HCT116 (cell line): Measurements from ENCODE around the gene CAPN13. TPM values are rescaled to one million over a fixed set of nuclear protein-coding genes. Genes with fewer than 3 reads are reported as not detected.

Experiments used
- ATAC-seq: fragments of 200-7000 bp; cut with Tn5 transposase; 2 replicates; pipeline ENCODE4 v1.9.1; 2020; ENCODE audit warnings: mild to moderate bottlenecking, moderate library complexity
- BruUV-seq: library from RNA; stranded (reverse); fragments of 400-500 nt; replicated peaks from 2 replicates; lab custom pipeline; 2021; lab: Mats Ljungman, UMichigan
- CTCF ChIA-PET: fragments of 300-600 bp; sonication (Branson Sonifier 250); formaldehyde crosslinking; loops from one replicate; lab custom pipeline; 2021; ENCODE audit warnings: antibody characterized with exemption; lab: Charles Lee
- POLR2A ChIA-PET: fragments of 300-600, 350-600 bp; sonication (Branson Sonifier 250); formaldehyde crosslinking; loops from one replicate; lab custom pipeline; 2021; ENCODE audit warnings: antibody characterized with exemption; lab: Charles Lee
- RAD21 ChIA-PET, 2 experiments: fragments of 300-600 bp; sonication (Branson Sonifier 250); formaldehyde crosslinking; loops; one replicate each; lab custom pipeline; 2023; ENCODE audit warnings: low total read pairs in 2 of 2; ENCODE audit not compliant: uncharacterized antibody in 2 of 2, unreplicated experiment in 2 of 2, low non-redundant PET in 1 of 2; lab: Charles Lee
- DNase-seq: peaks from one replicate; pipeline ENCODE4 v3.0.0-alpha.2; 2010; ENCODE audit warnings: low read depth, low spot score
- H2AFZ ChIP-seq: fragments of 200-600 bp; shearing (Covaris generic), sonication (generic); 2 replicates; pipeline ENCODE4 v1.6.1; 2017; ENCODE audit warnings: low read depth, mixed run types, mixed read lengths, antibody characterized with exemption, low read length; ENCODE audit not compliant: poor library complexity, severe bottlenecking
- H3K27ac ChIP-seq: 2 replicates; pipeline ENCODE4 v1.5.1; 2012; ENCODE audit warnings: low read depth, low read length
- H3K27me3 ChIP-seq: fragments of 200-600 bp; sonication (generic); 2 replicates; pipeline ENCODE4 v1.6.1; 2016; ENCODE audit warnings: mixed run types, low read length, mixed read lengths; ENCODE audit not compliant: insufficient read depth
- H3K36me3 ChIP-seq, 2 experiments: fragments of 200-500 bp in 1 of 2; fragments of 200-600 bp in 1 of 2; sonication (Bioruptor generic) in 1 of 2; sonication (generic) in 1 of 2; 2 replicates each; pipeline versions ENCODE4 v1.5.1 to v1.6.1; 2014 to 2016; ENCODE audit warnings: low read length in 2 of 2, inconsistent platforms in 1 of 2, mixed read lengths in 1 of 2, mixed run types in 1 of 2; ENCODE audit not compliant: insufficient read depth in 2 of 2, control insufficient read depth in 1 of 2
- H3K4me1 ChIP-seq, 2 experiments: fragments of 200-600 bp in 1 of 2; sonication (generic) in 1 of 2; 2 replicates each; pipeline versions ENCODE4 v1.5.1 to v1.6.1; 2012 to 2017; ENCODE audit warnings: low read length in 2 of 2, inconsistent platforms in 1 of 2, mild to moderate bottlenecking in 1 of 2, mixed read lengths in 1 of 2, mixed run types in 1 of 2, moderate library complexity in 1 of 2; ENCODE audit not compliant: insufficient read depth in 2 of 2, control insufficient read depth in 1 of 2
- H3K4me2 ChIP-seq: fragments of 200-600 bp; sonication (generic); 2 replicates; pipeline ENCODE4 v1.6.1; 2017; ENCODE audit warnings: mixed run types, low read length, mixed read lengths
- H3K4me3 ChIP-seq, 2 experiments: fragments of 200-600 bp in 1 of 2; sonication (generic) in 1 of 2; replicated peaks in 1 of 2; 2 replicates each; pipeline ENCODE4 v1.5.1; 2011 to 2016; ENCODE audit warnings: low read length in 2 of 2, control low read depth in 1 of 2, low read depth in 1 of 2, mild to moderate bottlenecking in 1 of 2, mixed read lengths in 1 of 2, mixed run types in 1 of 2
- H3K79me2 ChIP-seq: fragments of 200-600 bp; sonication (generic); 2 replicates; pipeline ENCODE4 v1.6.1; 2017; ENCODE audit warnings: mild to moderate bottlenecking, mixed run types, low read length, moderate library complexity, mixed read lengths; ENCODE audit not compliant: insufficient read depth
- H3K9ac ChIP-seq: fragments of 200-600 bp; sonication (generic); 2 replicates; pipeline ENCODE4 v1.6.1; 2016; ENCODE audit warnings: low read length, mixed read lengths
- H3K9me2 ChIP-seq: fragments of 200-600 bp; sonication (generic), shearing (Covaris generic); 2 replicates; pipeline ENCODE4 v1.6.1; 2017; ENCODE audit warnings: mixed run types, mild to moderate bottlenecking, moderate library complexity; ENCODE audit not compliant: insufficient read depth
- H3K9me3 ChIP-seq, 2 experiments: fragments of 200-500 bp in 1 of 2; fragments of 200-600 bp in 1 of 2; sonication (Bioruptor generic) in 1 of 2; sonication (generic) in 1 of 2; 2 replicates each; pipeline ENCODE4 v1.6.1; 2014 to 2017; ENCODE audit warnings: low read length in 2 of 2, mixed read lengths in 2 of 2, inconsistent platforms in 1 of 2, low read depth in 1 of 2, mild to moderate bottlenecking in 1 of 2, mixed run types in 1 of 2, moderate library complexity in 1 of 2; ENCODE audit not compliant: control insufficient read depth in 1 of 2, insufficient read depth in 1 of 2
- H4K20me1 ChIP-seq: fragments of 200-600 bp; sonication (generic), shearing (Covaris generic); 2 replicates; pipeline ENCODE4 v1.6.1; 2017; ENCODE audit warnings: mixed run types, mild to moderate bottlenecking, moderate library complexity; ENCODE audit not compliant: insufficient read depth
- CBX3 ChIP-seq: IDR thresholded peaks from 2 replicates; pipeline ENCODE4 v1.6.1; 2012; ENCODE audit warnings: low read depth
- POLR2A ChIP-seq: IDR thresholded peaks from 2 replicates; pipeline ENCODE4 v1.7.0; 2011; ENCODE audit warnings: borderline replicate concordance; ENCODE audit not compliant: insufficient read depth, insufficient read length; ENCODE audit errors: extremely low read depth
- POLR2AphosphoS5 ChIP-seq: IDR thresholded peaks from 2 replicates; pipeline ENCODE4 v1.6.1; 2011; ENCODE audit warnings: mild to moderate bottlenecking, low read depth, low read length, moderate library complexity
- SIN3A ChIP-seq: IDR thresholded peaks from 2 replicates; pipeline ENCODE4 v1.6.1; 2012; ENCODE audit warnings: low read depth
- SRF ChIP-seq: IDR thresholded peaks from 2 replicates; pipeline ENCODE4 v1.6.1; 2012; ENCODE audit warnings: low read depth
- YY1 ChIP-seq: IDR thresholded peaks from 2 replicates; pipeline ENCODE4 v1.6.1; 2011; ENCODE audit warnings: low read length, low read depth, moderate library complexity, mild to moderate bottlenecking; ENCODE audit not compliant: insufficient replicate concordance; ENCODE audit errors: extremely low read depth
- ZNF274 ChIP-seq: fragments of 200-500 bp; sonication (Bioruptor generic); IDR thresholded peaks from 2 replicates; pipeline ENCODE4 v1.6.1; 2014; ENCODE audit warnings: mild to moderate bottlenecking, low read depth, low read length, inconsistent platforms
- intact Hi-C: fragments of 100-400 bp; cut with micrococcal nuclease; formaldehyde crosslinking; loops from 2 replicates; pipeline ENCODE4 v1.10.0; 2022
- total RNA-seq: library from RNA; stranded (reverse); gene quantifications from one replicate; pipeline ENCODE4 v1.2.1, GENCODE V29; 2021; ENCODE audit not compliant: unreplicated experiment
- TF ChIP-seq, protein P1 (sequence below): IDR thresholded peaks from 2 replicates; pipeline ENCODE4 v1.6.1; 2012
- TF ChIP-seq, protein P2 (sequence below): IDR thresholded peaks from 2 replicates; pipeline ENCODE4 v1.6.1; 2011; ENCODE audit warnings: mild to moderate bottlenecking, low read length, moderate library complexity; ENCODE audit not compliant: insufficient replicate concordance; ENCODE audit errors: extremely low read depth

Gene CAPN13
- total RNA-seq, 1 experiment from 2014 or later, result 0.25 TPM

- Histone ChIP-seq H3K27ac (no peak overlapping the region), H3K4me1 (no peaks in the 10 kb centered on the region), H3K27me3 (peaks cover 20% of the 10 kb centered on the region), H2AFZ (no peak overlapping the region), H3K4me3 (no peak overlapping the region), H3K9me3 (no peaks in the 10 kb centered on the region), H3K36me3 (no peaks in the 10 kb centered on the region), H3K4me2 (no peak overlapping the region), H3K9me2 (no peaks in the 10 kb centered on the region), H4K20me1 (no peaks in the 10 kb centered on the region), H3K9ac (no peak overlapping the region), H3K79me2 (no peaks in the 10 kb centered on the region)
- CTCF ChIA-PET, result no interaction called here
- DNase-seq, result no peak
- POLR2A ChIA-PET, result no interaction called here
- BruUV-seq, result no TSS peak
- intact Hi-C loops, result no loop called here
- TF ChIP-seq, protein P1, sequence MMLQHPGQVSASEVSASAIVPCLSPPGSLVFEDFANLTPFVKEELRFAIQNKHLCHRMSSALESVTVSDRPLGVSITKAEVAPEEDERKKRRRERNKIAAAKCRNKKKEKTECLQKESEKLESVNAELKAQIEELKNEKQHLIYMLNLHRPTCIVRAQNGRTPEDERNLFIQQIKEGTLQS, result no peak
- TF ChIP-seq, protein P2, sequence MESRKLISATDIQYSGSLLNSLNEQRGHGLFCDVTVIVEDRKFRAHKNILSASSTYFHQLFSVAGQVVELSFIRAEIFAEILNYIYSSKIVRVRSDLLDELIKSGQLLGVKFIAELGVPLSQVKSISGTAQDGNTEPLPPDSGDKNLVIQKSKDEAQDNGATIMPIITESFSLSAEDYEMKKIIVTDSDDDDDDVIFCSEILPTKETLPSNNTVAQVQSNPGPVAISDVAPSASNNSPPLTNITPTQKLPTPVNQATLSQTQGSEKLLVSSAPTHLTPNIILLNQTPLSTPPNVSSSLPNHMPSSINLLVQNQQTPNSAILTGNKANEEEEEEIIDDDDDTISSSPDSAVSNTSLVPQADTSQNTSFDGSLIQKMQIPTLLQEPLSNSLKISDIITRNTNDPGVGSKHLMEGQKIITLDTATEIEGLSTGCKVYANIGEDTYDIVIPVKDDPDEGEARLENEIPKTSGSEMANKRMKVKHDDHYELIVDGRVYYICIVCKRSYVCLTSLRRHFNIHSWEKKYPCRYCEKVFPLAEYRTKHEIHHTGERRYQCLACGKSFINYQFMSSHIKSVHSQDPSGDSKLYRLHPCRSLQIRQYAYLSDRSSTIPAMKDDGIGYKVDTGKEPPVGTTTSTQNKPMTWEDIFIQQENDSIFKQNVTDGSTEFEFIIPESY, result no peak
- TF ChIP-seq POLR2A, result no peak
- TF ChIP-seq YY1, result no peak
- no peak for TF ChIP-seq POLR2AphosphoS5
- TF ChIP-seq SRF, result no peak
- TF ChIP-seq CBX3, result no peak
- no peak for TF ChIP-seq SIN3A
- no peak for TF ChIP-seq ZNF274
- ATAC-seq, result no peak
- RAD21 ChIA-PET, result no interaction called here
These were observed 8.7 kb downstream of the CAPN13 start for GRCh38 chr2:30798536-30798991.
